GM21825 (cell line): Measurements from ENCODE around the gene CDC26.
"Not testable (repeated sequence)": the region's sequence is repeated elsewhere in the genome, so short reads cannot be mapped to it uniquely, and the experiment has no call there.

ENCODE experiments used
- ATAC-seq: cut with Tn5 transposase; IDR thresholded peaks from one replicate; pipeline ENCODE4 v1.9.1; 2021; ENCODE audit warnings: mild to moderate bottlenecking, moderate library complexity; ENCODE audit not compliant: unreplicated experiment

The CDC26 gene

DNA sequence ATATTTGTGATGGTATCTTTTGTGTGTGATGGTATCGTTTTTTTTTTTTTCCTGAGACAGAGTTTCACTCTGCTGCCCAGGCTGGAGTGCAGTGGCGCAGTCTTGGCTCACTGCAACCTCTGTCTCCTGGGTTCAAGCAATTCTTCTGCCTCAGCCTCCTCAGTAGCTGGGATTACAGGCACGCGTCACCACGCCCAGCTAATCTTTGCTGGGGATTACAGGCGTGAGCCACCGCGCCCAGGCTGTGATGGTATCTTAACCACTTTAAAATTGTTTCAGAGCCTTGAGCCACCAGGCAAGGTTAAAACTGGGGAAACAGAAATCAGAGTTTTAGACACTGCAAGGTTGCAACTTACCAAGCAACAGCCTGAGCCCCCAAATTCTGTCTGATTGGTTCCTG lies 20.9 kb upstream of the CDC26 start:
- ATAC-seq: not testable (repeated sequence)

DNA sequence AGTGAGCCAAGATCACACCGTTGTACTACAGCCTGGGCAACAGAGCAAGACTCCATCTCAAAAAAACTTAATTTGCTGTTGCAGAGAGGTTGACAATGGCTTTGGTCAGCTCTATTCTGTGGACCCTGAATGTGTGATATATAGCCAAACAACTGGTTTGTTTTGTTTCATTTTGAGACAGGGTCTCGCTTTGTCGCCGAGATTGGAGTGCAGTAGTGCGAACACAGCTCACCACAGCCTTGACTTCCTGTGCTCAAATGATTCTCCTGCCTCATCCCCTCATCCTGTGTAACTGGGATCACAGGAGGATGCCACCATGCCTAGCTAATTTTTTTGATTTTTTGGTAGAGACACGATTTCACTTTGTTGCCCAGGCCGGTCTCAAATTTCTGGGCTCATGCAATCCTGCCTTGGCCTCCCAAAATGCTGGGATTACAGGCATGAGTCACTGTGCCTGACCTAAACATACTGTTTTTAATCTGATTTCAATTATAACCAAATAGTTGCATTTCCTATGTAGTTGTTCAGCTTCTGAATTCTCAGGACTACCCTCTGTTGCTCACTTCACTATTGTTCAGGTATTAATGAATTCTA lies 18.0 kb upstream of the CDC26 start:
- no peak for ATAC-seq

DNA sequence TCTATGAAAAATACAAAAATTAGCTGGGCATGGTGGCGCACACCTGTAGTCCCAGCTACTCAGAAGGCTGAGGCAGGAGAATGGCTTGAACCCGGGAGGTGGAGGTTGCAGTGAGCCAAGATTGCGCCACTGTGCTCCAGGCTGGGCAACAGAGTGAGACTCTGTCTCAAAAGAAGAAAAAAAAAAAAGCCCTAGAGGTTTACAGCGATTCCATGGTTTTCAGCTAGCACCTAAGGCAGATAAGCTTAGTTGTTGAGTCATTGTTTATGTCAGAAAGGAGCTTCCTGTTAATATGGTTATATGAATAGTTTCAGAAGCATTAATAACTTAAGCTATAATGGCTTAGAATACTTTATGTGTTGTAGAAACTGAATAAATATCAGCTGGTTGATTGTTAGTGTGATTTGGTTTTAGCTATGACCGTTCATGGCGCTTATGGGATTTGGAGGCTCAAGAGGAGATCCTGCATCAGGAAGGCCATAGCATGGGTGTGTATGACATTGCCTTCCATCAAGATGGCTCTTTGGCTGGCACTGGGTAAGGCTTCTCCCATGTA lies 14.8 kb upstream of the CDC26 start:
- no peak for ATAC-seq

DNA sequence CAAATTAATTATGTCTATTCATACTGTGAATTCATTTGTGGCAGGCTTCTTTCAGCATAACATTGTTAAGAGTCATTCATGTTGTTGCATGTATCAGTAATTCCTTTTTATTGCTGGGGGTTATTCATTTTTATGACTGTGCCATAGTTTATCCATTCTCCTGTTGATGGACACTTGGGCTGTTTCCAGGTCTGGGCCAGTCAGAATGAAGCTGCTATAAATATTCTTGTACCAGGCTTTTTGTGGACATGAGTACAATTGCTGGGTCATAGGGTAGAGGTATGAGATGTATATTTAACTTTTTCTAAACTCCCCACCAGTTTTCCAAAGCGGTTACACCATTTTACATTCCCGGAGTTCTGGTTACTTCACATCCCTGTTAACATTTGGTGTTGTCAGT lies 13.7 kb upstream of the CDC26 start:
- ATAC-seq: no peak

DNA sequence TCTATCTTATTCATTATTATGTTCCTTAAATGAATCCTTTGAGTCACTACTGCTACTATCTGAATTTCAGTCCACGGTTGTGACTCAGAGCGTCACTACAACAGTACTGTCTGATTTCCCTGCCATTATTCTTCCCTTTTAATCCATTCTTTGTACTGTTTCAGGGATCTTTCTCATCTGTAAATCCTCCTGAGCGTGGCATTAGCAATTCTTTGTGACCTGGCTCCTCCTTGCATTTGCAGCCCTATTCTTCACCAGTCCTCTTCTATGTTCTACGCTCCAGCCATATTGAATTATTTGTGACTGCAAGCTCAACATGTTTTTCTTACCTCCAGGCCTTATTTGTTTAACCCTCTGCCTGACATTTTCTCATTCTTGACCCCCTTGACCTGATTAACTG lies 6.0 kb upstream of the CDC26 start:
- ATAC-seq: no peak

DNA sequence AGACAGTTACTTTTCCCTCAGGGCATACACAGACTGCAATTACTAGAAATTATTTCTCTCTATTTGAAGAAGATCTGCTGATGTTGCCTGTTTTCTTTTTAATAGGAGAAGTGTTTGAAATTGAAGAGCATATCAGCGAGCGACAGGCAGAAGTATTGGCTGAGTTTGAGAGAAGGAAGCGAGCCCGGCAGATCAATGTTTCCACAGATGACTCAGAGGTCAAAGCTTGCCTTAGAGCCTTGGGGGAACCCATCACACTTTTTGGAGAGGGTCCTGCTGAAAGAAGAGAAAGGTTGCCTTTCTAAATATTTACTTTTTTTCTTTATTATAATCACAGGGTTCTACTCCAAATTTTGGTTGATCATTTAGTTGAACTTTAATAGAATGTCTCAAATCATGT lies 3.5 kb upstream of the CDC26 start:
- ATAC-seq: no peak

DNA sequence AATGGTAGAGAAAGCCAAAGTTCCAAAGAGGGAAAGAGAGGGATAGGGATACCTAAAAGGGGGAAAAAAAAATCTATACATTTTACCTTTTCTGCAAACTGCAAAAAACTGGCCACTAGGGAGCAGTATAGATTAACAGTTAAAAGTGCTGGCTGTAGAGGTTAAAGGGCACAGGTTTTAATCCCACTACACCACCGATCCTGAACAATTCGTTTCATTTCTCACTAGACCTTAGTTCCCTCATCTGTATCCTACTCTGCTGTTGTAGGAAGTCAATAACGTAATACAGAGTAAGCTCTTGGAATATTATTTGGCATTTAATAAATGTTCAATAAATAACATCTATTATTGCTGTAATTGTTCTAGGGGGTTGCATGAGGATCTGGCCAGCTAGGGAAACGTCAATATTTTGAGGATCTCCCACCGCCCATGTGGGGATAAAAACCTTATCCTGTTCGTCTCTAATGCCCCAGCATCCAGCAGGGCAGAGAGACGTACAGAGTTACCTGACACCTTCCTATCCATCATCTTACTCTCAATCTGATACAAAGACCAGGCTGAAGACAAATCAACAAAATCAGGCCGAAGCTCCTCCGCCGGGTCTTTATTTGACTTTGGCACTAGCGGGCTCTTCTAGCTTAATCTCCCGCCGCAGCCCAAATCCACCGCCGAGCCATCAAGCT lies 757 bp downstream of the CDC26 start:
- ATAC-seq: no peak

DNA sequence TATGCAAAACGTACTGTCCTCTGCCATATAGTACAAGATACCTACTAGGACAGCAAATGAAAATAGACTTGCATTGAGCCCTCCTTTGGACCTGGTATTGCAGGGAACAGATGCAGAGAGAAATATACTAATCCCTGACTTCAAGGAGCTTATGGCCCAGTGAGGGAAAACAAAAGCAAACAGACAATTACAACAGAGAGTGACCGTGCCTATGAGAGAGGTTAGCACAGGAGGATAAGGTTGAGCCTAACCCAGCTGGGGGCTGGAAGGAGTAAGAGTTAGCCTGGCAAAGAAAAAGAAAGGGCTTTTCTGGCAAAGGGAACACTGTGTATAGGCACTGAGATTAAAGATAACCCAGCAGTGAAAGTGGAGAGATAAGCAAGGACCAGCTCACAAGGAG lies 5.5 kb downstream of the CDC26 start:
- no peak for ATAC-seq

DNA sequence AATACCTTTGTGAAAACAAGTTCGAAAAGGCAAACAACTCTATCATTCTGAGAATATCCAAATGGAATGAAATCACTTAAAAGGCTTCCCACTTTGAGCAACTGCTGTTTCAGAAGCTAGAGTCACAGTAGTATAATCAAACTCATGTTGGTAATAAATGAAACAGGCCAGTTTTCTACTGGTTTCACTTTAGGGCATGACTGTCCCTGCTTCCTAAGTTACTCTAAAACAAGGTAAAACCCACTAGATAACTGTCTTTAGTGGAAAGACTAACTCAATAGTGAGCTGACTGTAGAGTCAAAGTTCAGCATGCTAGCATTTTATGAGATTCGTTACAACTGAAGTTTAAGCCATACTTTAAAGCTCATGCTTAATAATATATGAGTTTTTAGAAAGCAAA lies 6.0 kb downstream of the CDC26 start:
- ATAC-seq: no peak

DNA sequence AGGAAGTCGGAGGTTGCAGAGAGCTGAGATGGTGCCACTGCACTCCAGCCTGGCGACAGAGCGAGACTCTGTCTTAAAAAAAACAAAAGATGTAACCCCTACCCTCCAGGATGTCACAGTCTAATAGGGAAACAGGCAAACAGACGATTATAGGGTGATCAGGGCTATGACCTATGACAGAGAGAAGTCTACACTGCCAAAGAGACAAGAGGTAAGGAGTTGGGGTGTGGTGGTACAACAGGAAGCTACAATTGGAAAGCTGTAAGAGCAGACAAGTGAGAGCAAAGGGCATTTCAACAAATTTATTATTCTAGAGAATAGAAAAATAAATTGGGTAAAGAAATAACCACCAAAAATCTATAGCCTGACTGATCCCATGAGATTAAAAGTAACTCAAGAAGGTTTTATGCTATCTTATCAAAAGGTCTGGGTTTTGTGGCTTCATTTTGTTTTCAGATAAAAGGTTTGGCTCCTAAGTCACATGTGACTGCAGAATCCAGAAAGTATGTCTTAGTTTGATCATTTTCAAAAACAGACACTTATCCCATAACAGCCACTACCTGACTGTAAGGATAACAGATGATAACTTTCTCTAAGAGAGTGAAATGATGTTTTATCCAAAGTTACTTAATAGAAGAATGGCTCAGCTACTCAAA lies 7.3 kb downstream of the CDC26 start:
- ATAC-seq: no peak

DNA sequence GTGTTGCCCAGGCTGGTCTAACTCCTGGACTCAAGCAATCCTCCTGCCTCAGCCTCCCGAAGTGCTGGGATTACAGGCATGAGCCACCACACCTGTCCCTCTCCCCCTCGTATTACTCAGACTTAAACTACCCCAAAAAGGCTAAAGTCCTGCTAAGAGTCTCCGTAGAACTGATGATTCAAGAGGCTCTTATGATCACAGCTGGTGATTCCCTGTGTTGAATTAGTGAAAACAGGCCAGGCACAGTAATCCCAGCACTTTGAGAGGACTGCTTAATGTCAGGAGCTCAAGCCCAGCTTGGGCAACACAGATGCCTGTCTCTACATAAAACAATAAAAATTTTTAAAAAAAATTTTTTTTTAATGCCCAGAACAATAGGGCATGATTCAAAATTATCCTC lies 9.2 kb downstream of the CDC26 start:
- ATAC-seq: no peak

DNA sequence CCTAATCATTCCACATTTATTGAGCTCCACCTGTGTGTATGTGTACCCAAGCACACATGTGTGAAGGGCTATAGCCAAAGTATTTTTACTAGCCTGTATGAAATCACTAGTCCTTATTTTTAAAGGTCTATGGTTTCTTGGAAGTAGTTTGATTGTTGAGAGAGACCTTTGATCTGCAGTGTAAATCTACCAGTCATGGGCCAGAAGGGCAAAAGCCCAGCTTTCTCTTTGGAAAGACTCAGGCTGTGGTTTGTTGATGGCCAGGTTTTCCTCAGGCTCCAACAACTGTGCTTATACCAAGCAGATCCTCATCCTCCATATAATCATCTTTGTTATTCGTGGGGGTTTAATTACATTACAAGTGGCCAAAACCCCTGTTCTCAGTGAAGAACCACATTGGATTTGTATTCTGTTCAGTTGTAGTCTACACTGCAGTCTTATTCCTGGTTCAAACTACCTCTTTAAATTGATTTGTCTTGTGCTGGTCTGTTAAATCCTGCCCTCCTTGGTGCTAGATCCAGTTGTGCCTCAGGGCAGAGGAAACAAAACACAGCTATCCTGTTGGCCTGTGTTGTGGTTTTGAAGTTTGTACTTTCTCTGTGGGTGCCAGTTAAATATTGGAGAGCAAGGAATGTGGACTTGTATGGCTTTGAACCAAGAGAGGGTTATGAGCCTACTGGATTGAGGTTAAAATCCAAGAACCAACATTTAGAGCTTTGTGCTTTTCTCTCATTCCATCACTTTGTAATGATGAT lies 13.3 kb downstream of the CDC26 start:
- no peak for ATAC-seq

DNA sequence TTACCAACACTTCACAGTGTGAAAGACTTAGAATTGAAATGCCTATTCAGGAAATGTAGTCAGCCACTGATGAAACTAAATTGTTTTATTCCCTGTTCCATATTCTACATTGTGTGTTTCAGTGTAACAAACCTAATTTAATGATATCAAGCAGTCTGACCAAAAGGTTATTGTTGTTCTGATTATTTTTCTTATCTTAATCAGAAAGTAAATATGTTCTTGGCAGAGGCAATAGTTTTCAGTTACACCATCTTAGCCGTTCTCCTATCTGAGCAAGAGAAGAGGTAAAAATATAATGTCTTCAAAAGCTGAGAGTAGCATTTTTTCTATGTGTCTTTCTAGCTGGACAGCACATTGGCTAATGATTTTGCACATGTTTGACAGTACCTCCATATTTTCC lies 17.1 kb downstream of the CDC26 start:
- ATAC-seq: no peak

DNA sequence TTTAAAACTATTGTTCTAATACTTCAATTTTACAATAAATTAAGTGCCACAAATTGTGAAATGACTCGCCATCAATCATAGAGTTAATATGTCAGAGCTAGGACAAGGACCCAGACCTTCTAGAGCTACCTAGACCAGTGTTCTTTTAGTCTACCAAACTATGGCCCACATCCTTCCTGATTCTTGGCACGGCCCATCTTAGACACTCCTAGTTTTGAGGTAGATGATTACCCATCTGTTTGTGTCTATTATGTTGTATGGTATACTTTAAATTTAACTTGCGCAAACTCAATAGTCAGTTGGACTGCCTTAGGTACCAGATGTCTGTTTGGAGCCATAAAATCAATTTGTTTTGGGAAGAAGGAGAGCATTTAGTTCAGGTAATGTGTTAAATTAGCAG lies 17.5 kb downstream of the CDC26 start:
- ATAC-seq: no peak

DNA sequence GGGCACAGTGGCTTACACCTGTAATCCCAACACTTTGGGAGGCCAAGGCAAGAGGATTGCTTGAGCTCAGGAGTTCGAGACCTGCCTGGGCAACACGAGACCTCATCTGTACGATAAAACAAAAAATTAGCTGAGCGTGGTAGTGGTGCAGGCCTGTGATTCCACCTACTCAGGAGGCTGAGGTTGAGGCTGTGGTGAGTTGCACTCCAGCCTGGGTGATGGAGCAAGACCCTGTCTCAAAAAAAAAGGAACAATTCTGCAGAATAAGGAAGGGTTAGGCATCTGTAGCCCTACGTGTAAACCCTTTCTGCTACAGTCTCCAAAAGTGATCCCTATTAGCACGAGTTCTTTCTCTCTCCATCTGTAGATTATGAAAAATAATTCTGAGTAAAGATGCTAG lies 19.9 kb downstream of the CDC26 start:
- no peak for ATAC-seq

DNA sequence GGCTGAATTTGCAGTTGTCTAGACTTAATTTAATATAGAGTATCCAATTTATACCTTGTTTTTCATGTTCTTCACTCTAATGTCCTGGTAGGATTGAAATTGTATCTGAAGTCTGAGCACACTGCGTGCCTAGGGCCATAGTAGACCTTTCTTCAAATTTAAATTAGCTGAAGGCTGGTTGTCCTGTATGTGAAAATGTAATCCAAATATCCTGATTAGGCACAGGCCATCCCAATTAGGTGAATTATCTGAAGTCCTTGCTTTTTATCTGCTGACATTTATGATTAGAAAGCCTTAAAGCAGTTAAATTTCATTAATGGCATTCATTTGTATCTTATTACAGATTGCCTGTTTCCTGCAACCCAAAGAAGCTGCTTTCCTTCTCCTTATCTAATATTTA lies 20.4 kb downstream of the CDC26 start:
- ATAC-seq: no peak

DNA sequence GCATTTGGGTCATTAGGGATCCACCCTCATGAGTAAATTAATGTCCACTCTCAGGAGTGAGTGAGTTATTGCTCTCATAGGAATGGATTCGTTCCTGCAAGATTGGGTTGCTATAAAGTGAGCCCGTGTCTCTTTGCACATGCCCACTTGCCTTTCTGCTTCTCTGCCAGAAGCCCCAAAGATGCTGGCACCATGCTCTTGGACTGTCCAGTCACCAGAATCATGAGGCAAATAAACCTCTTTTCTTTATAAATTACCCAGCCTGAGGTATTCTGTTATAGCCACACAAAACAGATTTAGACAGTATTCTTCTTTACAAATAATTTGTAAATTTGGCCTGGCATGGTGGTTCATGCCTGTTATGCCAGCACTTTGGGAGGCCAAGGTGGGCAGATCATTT lies 24.6 kb downstream of the CDC26 start:
- no peak for ATAC-seq

DNA sequence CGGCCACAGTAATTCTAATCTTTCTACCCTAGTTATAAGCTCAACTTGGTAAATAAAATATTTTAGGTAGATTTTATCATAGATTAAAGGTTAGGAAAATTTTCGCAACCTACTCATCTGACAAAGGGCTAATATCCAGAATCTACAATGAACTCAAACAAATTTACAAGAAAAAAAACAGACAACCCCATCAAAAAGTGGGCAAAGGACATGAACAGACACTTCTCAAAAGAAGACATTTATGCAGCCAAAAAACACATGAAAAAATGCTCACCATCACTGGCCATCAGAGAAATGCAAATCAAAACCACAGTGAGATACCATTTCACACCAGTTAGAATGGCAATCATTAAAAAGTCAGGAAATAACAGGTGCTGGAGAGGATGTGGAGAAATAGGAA lies 25.7 kb downstream of the CDC26 start:
- ATAC-seq: not testable (repeated sequence)

DNA sequence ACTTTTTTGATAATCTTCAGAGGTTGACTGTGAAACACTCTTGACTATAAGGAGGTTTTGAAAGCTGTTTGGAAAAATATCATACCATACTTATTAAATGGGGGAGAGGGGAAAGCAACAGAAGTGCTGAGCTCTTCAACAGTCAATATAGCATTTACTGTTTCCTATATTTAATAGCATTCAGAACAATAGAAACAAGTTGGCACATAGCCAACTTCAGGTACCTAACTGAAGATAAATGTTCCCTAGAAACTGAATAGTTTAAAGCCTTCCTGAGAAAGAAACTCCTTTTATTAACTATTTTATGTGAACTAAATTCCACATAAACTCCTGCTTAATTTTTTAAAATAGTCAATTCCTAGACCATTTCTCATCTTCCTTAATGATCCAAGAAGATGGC lies 27.7 kb downstream of the CDC26 start:
- no peak for ATAC-seq

DNA sequence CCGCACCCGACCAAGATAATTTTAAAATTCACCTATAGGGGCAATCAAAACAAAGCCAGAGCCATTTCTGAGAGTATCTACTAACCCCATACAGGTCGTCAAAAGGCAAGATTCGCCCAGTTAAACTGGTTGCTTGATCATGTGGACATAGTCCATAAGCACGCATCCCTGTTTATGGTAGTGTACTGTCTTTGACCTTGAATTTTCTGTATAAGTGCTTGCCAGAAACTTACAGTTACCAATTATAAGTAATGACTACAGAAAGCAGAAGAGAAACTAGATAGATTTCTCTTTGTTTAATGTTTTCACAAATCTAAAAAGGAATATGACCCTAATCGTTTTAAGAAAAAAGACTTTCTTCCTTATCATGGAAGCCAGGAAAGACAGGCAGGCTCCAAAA lies 28.4 kb downstream of the CDC26 start:
- ATAC-seq: no peak

DNA sequence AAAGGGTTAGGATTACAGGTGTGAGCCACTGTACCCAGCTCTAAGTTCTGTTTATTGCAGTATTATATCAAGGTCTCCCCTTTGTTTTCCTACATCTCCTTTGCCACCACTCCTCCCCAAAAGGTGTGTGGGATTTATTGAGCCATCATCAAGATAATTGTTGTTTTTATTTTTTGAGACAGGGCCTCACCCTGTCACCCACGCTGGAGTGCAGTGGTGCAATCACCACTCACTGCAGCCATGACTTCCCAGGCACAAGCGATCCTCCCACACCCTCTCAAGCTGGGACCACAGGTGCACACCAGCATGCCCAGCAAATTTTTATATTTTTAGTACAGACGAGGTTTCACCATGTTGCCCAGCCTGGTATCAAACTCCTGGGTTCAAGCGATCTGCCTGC lies 29.5 kb downstream of the CDC26 start:
- ATAC-seq: no peak

DNA sequence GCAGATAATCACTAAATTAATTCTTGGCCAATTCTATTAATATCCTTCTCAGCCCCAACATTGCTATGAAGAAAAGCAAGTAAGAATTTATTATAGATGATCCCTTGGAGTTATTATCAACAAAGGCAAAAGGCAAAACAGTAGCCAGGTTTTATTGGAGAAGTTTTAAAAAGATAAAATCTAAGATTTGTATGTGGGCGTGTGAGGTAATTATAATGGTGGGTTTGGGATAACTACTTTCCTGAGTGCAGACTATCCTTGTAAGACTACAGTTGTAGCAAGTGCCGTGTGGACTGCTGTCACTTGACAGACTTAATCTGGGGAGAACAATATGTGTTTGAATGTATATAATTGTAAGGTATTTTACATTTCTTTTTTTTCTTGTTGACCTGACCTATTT lies 30.8 kb downstream of the CDC26 start:
- no peak for ATAC-seq
